OCI-LY1 (cell line): ENCODE data around the gene ZNF148.

Experiments used
- H2AFZ ChIP-seq: fragments of 200-600 bp; sonication (generic), shearing (Covaris generic); 2 replicates; pipeline ENCODE4 v1.6.0; 2014; ENCODE audit warnings: antibody characterized with exemption, mild to moderate bottlenecking, low read length
- H3F3A ChIP-seq: fragments of 200-600 bp; sonication (generic), shearing (Covaris generic); 2 replicates; pipeline ENCODE4 v1.6.0; 2014; ENCODE audit warnings: mild to moderate bottlenecking, antibody characterized with exemption, low read length, moderate library complexity; ENCODE audit not compliant: insufficient read depth
- H3K27ac ChIP-seq: fragments of 200-600 bp; sonication (generic); 2 replicates; pipeline ENCODE4 v1.5.1; 2014; ENCODE audit warnings: low read length, mixed run types, mild to moderate bottlenecking, low read depth; ENCODE audit not compliant: poor library complexity, severe bottlenecking
- H3K27me3 ChIP-seq: fragments of 200-600 bp; sonication (generic); 2 replicates; pipeline ENCODE4 v1.6.0; 2014; ENCODE audit warnings: antibody characterized with exemption, mild to moderate bottlenecking, low read length, moderate library complexity; ENCODE audit not compliant: insufficient read depth
- H3K36me3 ChIP-seq: fragments of 200-600 bp; sonication (generic); 2 replicates; pipeline ENCODE4 v1.6.1; 2014; ENCODE audit warnings: mild to moderate bottlenecking, antibody characterized with exemption, low read length, moderate library complexity, mixed read lengths; ENCODE audit not compliant: insufficient read depth
- H3K4me1 ChIP-seq: fragments of 200-600 bp; sonication (generic); 2 replicates; pipeline ENCODE4 v1.5.1; 2014; ENCODE audit warnings: mild to moderate bottlenecking, low read length, moderate library complexity; ENCODE audit not compliant: insufficient read depth, severe bottlenecking
- H3K4me2 ChIP-seq: fragments of 200-600 bp; sonication (generic), shearing (Covaris generic); 2 replicates; pipeline ENCODE4 v1.6.1; 2014; ENCODE audit warnings: low read length
- H3K4me3 ChIP-seq: fragments of 200-600 bp; sonication (generic); 2 replicates; pipeline ENCODE4 v1.5.1; 2014; ENCODE audit warnings: low read length, low read depth, mild to moderate bottlenecking, mixed read lengths; ENCODE audit not compliant: poor library complexity, severe bottlenecking
- H3K79me2 ChIP-seq: fragments of 200-600 bp; shearing (Covaris generic); 2 replicates; pipeline ENCODE4 v1.6.1; 2016; ENCODE audit warnings: mixed run types, low read length, mixed read lengths; ENCODE audit not compliant: insufficient read depth
- H3K9ac ChIP-seq: fragments of 200-600 bp; sonication (generic), shearing (Covaris generic); 2 replicates; pipeline ENCODE4 v1.6.1; 2014; ENCODE audit warnings: mild to moderate bottlenecking, low read length, mixed read lengths
- H3K9me2 ChIP-seq: fragments of 200-600 bp; sonication (generic), shearing (Covaris generic); 2 replicates; pipeline ENCODE4 v1.6.1; 2014; ENCODE audit warnings: low read depth, mild to moderate bottlenecking, low read length, mixed read lengths
- H3K9me3 ChIP-seq: fragments of 200-600 bp; shearing (Covaris generic); 2 replicates; pipeline ENCODE4 v1.6.1; 2014; ENCODE audit warnings: low read length, mixed read lengths
- H4K20me1 ChIP-seq: fragments of 200-600 bp; sonication (generic), shearing (Covaris generic); 2 replicates; pipeline ENCODE4 v1.6.0; 2016; ENCODE audit warnings: mild to moderate bottlenecking, low read length; ENCODE audit not compliant: insufficient read depth
- EZH2 ChIP-seq: fragments of 200-600 bp; sonication (generic), shearing (Covaris generic); IDR thresholded peaks from 2 replicates; pipeline ENCODE4 v1.8.0; 2017; ENCODE audit warnings: borderline replicate concordance, mixed run types, mild to moderate bottlenecking, antibody characterized with exemption, low read length, moderate library complexity, mixed read lengths
- TF ChIP-seq, protein P1 (sequence below): fragments of 200-600 bp; sonication (generic), shearing (Covaris generic); IDR thresholded peaks from 2 replicates; pipeline ENCODE4 v1.5.1; 2017; ENCODE audit warnings: mild to moderate bottlenecking, antibody characterized with exemption, low read length, moderate library complexity, mixed read lengths

ZNF148 gene

DNA sequence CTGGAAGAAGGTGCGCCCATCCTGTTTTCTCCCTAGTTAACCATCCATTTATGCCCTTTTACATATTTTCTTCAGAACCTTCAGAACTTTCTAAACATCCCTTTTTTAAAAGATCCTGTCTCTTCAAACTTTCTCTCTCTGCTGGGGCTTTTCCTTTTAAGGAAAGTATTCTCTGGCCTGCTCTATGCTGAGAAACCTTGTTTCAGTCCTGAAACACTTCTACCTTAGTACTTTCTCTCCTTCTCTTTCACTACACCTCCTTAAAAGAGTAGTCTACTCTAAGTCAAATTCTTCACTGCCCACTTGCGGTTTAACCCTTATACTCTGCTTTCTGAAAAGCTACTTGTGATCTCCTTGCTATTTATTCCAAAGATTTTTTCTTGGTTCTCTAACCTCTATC lies 97.0 kb downstream of the ZNF148 start:
- Histone ChIP-seq H2AFZ (no peak overlapping the region), H3K4me2 (no peak overlapping the region), H3K27me3 (no peaks in the 10 kb centered on the region), H4K20me1 (no peaks in the 10 kb centered on the region), H3K9me3 (no peaks in the 10 kb centered on the region), H3K36me3 (peaks cover 40% of the 10 kb centered on the region), H3K79me2 (no peaks in the 10 kb centered on the region), H3K9me2 (no peaks in the 10 kb centered on the region), H3K27ac (no peak overlapping the region), H3F3A (no peaks in the 10 kb centered on the region), H3K4me1 (no peaks in the 10 kb centered on the region), H3K4me3 (no peak overlapping the region), H3K9ac (no peak overlapping the region)
- TF ChIP-seq, protein P1, sequence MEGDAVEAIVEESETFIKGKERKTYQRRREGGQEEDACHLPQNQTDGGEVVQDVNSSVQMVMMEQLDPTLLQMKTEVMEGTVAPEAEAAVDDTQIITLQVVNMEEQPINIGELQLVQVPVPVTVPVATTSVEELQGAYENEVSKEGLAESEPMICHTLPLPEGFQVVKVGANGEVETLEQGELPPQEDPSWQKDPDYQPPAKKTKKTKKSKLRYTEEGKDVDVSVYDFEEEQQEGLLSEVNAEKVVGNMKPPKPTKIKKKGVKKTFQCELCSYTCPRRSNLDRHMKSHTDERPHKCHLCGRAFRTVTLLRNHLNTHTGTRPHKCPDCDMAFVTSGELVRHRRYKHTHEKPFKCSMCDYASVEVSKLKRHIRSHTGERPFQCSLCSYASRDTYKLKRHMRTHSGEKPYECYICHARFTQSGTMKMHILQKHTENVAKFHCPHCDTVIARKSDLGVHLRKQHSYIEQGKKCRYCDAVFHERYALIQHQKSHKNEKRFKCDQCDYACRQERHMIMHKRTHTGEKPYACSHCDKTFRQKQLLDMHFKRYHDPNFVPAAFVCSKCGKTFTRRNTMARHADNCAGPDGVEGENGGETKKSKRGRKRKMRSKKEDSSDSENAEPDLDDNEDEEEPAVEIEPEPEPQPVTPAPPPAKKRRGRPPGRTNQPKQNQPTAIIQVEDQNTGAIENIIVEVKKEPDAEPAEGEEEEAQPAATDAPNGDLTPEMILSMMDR, result no peak
- no peak for TF ChIP-seq EZH2

DNA sequence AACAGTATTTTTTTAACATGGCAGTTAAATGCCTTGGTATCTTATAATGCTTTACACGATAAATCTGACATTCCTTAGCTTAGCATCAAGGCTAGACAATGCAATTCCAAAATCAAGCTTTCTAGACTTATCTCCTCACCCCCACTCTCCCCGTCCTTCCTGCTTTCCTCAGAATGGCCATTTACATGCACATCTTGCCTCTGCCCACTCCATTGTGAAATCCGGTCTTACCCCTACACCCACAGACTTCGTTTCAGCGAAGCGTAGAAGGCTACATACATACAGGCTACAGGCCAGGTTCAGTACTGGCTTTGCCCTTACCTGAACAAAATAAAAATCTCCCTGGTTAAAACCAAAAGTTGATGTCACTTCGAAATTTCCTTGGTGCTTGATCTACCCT lies 104.0 kb downstream of the ZNF148 start:
- H3K4me3 ChIP-seq, result no peak overlapping the region
- no peaks in the 10 kb centered on the region for H3K4me1 ChIP-seq
- no peaks in the 10 kb centered on the region for H3K9me3 ChIP-seq
- no peaks in the 10 kb centered on the region for H4K20me1 ChIP-seq
- TF ChIP-seq, protein P1, result no peak
- no peak for TF ChIP-seq EZH2
- no peaks in the 10 kb centered on the region for H3F3A ChIP-seq
- no peak overlapping the region for H3K4me2 ChIP-seq
- H3K9ac ChIP-seq, result no peak overlapping the region
- no peaks in the 10 kb centered on the region for H3K27me3 ChIP-seq
- no peaks in the 10 kb centered on the region for H3K79me2 ChIP-seq
- no peak overlapping the region for H2AFZ ChIP-seq
- no peak overlapping the region for H3K27ac ChIP-seq
- peaks cover 17% of the 10 kb centered on the region; the same call in 1 of the 2 replicates for H3K36me3 ChIP-seq
- H3K9me2 ChIP-seq, result no peaks in the 10 kb centered on the region

DNA sequence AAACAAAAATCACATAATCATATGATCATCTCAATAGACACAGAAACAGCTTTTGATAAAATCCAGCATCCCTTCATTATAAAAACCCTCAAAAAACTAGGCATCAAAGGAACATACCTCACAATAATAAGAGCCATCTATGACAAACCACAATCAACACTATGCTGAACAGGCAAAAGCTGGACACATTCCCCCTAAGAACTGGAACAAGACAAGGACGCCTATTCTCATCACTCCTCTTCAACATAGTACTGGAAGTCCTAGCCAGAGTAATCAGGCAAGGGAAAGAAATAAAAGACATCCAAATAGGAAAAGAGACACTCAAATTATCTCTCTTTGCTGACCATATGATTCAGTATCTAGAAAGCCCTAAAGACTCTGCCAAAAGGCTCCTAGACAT lies 107.7 kb downstream of the ZNF148 start:
- Histone ChIP-seq H4K20me1 (no peaks in the 10 kb centered on the region), H3K79me2 (no peaks in the 10 kb centered on the region), H3K27me3 (no peaks in the 10 kb centered on the region), H3K4me1 (no peaks in the 10 kb centered on the region), H3K9me2 (no peaks in the 10 kb centered on the region), H3F3A (no peaks in the 10 kb centered on the region), H3K36me3 (peaks cover 7% of the 10 kb centered on the region; the same call in 1 of the 2 replicates), H3K9ac (no peak overlapping the region), H3K27ac (no peak overlapping the region), H3K4me2 (no peak overlapping the region), H3K4me3 (no peak overlapping the region), H2AFZ (no peak overlapping the region), H3K9me3 (no peaks in the 10 kb centered on the region)
- TF ChIP-seq, protein P1, result no peak
- TF ChIP-seq EZH2, result no peak
